HepG2 (cell line): ENCODE data around the gene ITGA7. TPM values are rescaled to one million over a fixed set of nuclear protein-coding genes. Genes with fewer than 3 reads are reported as not detected.

Experiments used
- CENPX ChIP-seq: sonication (generic); formaldehyde crosslinking; IDR thresholded peaks from 2 replicates; pipeline ENCODE4 v1.9.0; 2021; ENCODE audit warnings: mild to moderate bottlenecking, missing genetic modification reagents, moderate library complexity
- GPBP1L1 ChIP-seq: sonication (generic); formaldehyde crosslinking; IDR thresholded peaks from 2 replicates; pipeline ENCODE4 v1.5.0; 2020; ENCODE audit warnings: mild to moderate bottlenecking, missing genetic modification reagents
- HNF4A ChIP-seq: sonication (generic); formaldehyde crosslinking; IDR thresholded peaks from 2 replicates; pipeline ENCODE4 v1.4.0; 2020; ENCODE audit warnings: missing genetic modification reagents
- HNRNPH1 ChIP-seq: fragments of 200-400 bp; formaldehyde crosslinking; optimal IDR thresholded peaks from 2 replicates; pipeline ENCODE3; 2017; ENCODE audit warnings: mild to moderate bottlenecking, low read depth, low read length
- HOXA9 ChIP-seq: sonication (generic); formaldehyde crosslinking; IDR thresholded peaks from 2 replicates; pipeline ENCODE4 v1.8.1; 2022; ENCODE audit warnings: missing genetic modification reagents, mild to moderate bottlenecking, moderate library complexity, borderline replicate concordance
- ISX ChIP-seq: sonication (generic); formaldehyde crosslinking; conservative IDR thresholded peaks from 2 replicates; pipeline ENCODE4 v1.5.0; 2020; ENCODE audit warnings: missing genetic modification reagents
- MTF2 ChIP-seq: sonication (generic); formaldehyde crosslinking; IDR thresholded peaks from 2 replicates; pipeline ENCODE4 v1.5.0; 2020; ENCODE audit warnings: missing genetic modification reagents, borderline replicate concordance
- NCOA2 ChIP-seq: sonication (generic); formaldehyde crosslinking; IDR thresholded peaks from 2 replicates; pipeline ENCODE4 v1.8.0; 2022; ENCODE audit warnings: inconsistent platforms
- NFYB ChIP-seq: sonication (generic); formaldehyde crosslinking; IDR thresholded peaks from 2 replicates; pipeline ENCODE4 v1.4.0; 2020; ENCODE audit warnings: missing genetic modification reagents
- POLR2A ChIP-seq, 2 experiments: IDR thresholded peaks; 2 replicates each; pipeline ENCODE4 v1.6.1; 2011; ENCODE audit warnings: low read depth in 2 of 2, low read length in 2 of 2, mild to moderate bottlenecking in 1 of 2, moderate library complexity in 1 of 2; ENCODE audit not compliant: insufficient read depth in 1 of 2
- RBAK ChIP-seq: sonication (generic); formaldehyde crosslinking; IDR thresholded peaks from 2 replicates; pipeline ENCODE4 v1.5.1; 2020; ENCODE audit warnings: mild to moderate bottlenecking, missing genetic modification reagents
- SKI ChIP-seq: fragments of 450-650 bp; IDR thresholded peaks from one replicate; pipeline ENCODE4 v1.6.1; 2018; ENCODE audit warnings: mild to moderate bottlenecking; ENCODE audit not compliant: partially characterized antibody
- SMARCE1 ChIP-seq: fragments of 450-650 bp; IDR thresholded peaks from 2 replicates; pipeline ENCODE4 v1.6.1; 2017; ENCODE audit warnings: borderline replicate concordance
- THAP9 ChIP-seq: sonication (generic); formaldehyde crosslinking; IDR thresholded peaks from 2 replicates; pipeline ENCODE4; 2020; ENCODE audit warnings: missing genetic modification reagents, mild to moderate bottlenecking, borderline replicate concordance
- ZBTB7B ChIP-seq: sonication (generic); formaldehyde crosslinking; IDR thresholded peaks from 2 replicates; pipeline ENCODE4 v1.4.0; 2020; ENCODE audit warnings: missing genetic modification reagents
- ZFP37 ChIP-seq: sonication (generic); formaldehyde crosslinking; IDR thresholded peaks from 2 replicates; pipeline ENCODE4 v1.4.0; 2020; ENCODE audit warnings: missing genetic modification reagents, borderline replicate concordance
- ZNF382 ChIP-seq: sonication (generic); formaldehyde crosslinking; IDR thresholded peaks from 2 replicates; pipeline ENCODE4 v1.5.0; 2020; ENCODE audit warnings: missing genetic modification reagents, mild to moderate bottlenecking, borderline replicate concordance
- ZNF530 ChIP-seq: sonication (generic); formaldehyde crosslinking; IDR thresholded peaks from 2 replicates; pipeline ENCODE4 v1.5.0; 2020; ENCODE audit warnings: low read depth, mild to moderate bottlenecking, missing genetic modification reagents
- ZNF616 ChIP-seq: sonication (generic); formaldehyde crosslinking; IDR thresholded peaks from 2 replicates; pipeline ENCODE4 v1.5.0; 2020; ENCODE audit warnings: low read depth, mild to moderate bottlenecking, missing genetic modification reagents
- ZNF776 ChIP-seq: sonication (generic); formaldehyde crosslinking; IDR thresholded peaks from 2 replicates; pipeline ENCODE4 v1.4.0; 2020; ENCODE audit warnings: mild to moderate bottlenecking, missing genetic modification reagents
- ZSCAN30 ChIP-seq: sonication (generic); formaldehyde crosslinking; IDR thresholded peaks from 2 replicates; pipeline ENCODE4 v1.5.0; 2020; ENCODE audit warnings: mild to moderate bottlenecking, missing genetic modification reagents
- ZSCAN9 ChIP-seq: IDR thresholded peaks from 2 replicates; pipeline ENCODE4 v1.6.1; 2016; ENCODE audit warnings: borderline replicate concordance
- polyA plus RNA-seq, 8 experiments: library from polyadenylated mRNA; depleted of rRNA in 3 of 8; stranded (reverse) in 7 of 8; unstranded in 1 of 8; fragments of >200 nt; fragmentation: Illumina TruSeq in 4 of 8; extraction: Trizol in 4 of 8; gene quantifications; 2 replicates each; pipeline versions ENCODE4 v1.2.1 to v1.2.3, GENCODE V29; 2011 to 2016; ENCODE audit warnings: low read depth in 4 of 8, missing spikeins in 1 of 8, mixed read lengths in 1 of 8; ENCODE audit not compliant: insufficient read depth in 1 of 8
- total RNA-seq, 5 experiments: library from RNA; depleted of rRNA; stranded (reverse); fragments of >200 nt; fragmentation: Illumina TruSeq; extraction: Trizol; gene quantifications; 2 replicates each; pipeline ENCODE4 v1.2.3, GENCODE V29; 2016; ENCODE audit warnings: low read depth in 1 of 5
- TF ChIP-seq, protein P1 (sequence below): sonication (generic); formaldehyde crosslinking; IDR thresholded peaks from 2 replicates; pipeline ENCODE4 v1.5.0; 2020; ENCODE audit warnings: missing genetic modification reagents
- TF ChIP-seq, protein P2 (sequence below): sonication (generic); formaldehyde crosslinking; conservative IDR thresholded peaks from 2 replicates; pipeline ENCODE4 v1.4.0; 2020; ENCODE audit warnings: missing genetic modification reagents

Gene ITGA7
- total and polyA plus RNA-seq, 2 of the 13 experiments (the other 11 are each of a cell fraction or from before 2014, with no cell fraction given), result 0.65 to 0.75 TPM

DNA sequence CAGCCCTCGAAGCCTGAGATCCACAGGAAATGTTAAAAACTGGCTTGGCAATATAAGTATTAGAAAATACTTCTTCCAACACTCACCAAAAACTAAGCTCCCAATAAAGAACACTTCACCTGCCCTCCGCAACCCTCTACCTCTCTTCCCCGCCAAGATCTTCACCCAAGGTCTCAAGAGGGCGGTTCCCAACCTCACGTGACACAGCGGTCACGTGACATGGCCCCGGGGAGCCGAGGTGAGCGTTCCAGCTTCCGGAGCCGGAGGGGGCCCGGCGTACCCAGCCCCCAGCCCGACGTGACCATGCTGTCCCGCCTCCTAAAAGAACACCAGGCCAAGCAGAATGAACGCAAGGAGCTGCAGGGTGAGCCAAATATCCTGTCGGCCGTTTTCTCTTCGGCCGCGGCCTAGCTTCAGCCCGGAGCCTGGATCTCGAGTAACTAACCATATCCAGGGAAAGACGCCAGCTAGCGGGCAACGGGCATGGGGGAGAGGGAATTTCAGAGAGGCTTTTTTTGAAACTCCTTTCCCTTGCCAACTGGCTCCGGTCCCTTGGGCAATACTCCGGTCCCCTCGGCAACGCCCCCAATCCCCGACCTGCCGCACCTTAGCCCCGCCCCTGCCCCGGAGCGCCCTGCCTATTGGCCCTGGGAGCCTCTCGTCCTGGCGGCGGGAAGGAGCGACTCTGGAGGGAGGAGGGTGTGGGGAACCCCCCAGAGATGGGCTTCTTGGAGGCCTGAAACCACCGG, 8.3 kb upstream of the ITGA7 start, which contains the start of gene BLOC1S1 (continued):
- TF ChIP-seq GPBP1L1 (CRISPR knock-in tag) (no peak), POLR2A (IDR thresholded peaks at IDR 0.05; ENCODE audit: insufficient read depth in 1 of 2, low read depth in 2 of 2, low read length in 2 of 2) (peak; percentile 55 to 60), ZFP37 (CRISPR knock-in tag) (no peak), ZNF530 (CRISPR knock-in tag) (no peak), ZNF776 (CRISPR knock-in tag) (no peak; the same call in 1 of the 2 replicates), MTF2 (CRISPR knock-in tag) (no peak), SKI (peak; percentile 32), CENPX (no peak), NCOA2 (peak; percentile 55), ZNF616 (0 out of 2 replicates have a peak, but pooled peaks have one; percentile 23), HNRNPH1 (no peak), SMARCE1 (no peak), RBAK (CRISPR knock-in tag) (no peak), ZNF382 (CRISPR knock-in tag) (no peak), ISX (CRISPR knock-in tag) (no peak), THAP9 (peak; percentile 36; the same call in 1 of the 2 replicates), ZSCAN30 (CRISPR knock-in tag) (no peak), NFYB (no peak), ZBTB7B (peak; percentile 68), HNF4A (CRISPR knock-in tag) (peak; percentile 27; the same call in 1 of the 2 replicates), HOXA9 (peak; percentile 75; the same call in 1 of the 2 replicates), ZSCAN9 (CRISPR knock-in tag) (no peak)
- TF ChIP-seq, protein P1, sequence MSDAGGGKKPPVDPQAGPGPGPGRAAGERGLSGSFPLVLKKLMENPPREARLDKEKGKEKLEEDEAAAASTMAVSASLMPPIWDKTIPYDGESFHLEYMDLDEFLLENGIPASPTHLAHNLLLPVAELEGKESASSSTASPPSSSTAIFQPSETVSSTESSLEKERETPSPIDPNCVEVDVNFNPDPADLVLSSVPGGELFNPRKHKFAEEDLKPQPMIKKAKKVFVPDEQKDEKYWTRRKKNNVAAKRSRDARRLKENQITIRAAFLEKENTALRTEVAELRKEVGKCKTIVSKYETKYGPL, result no peak
- TF ChIP-seq, protein P2, sequence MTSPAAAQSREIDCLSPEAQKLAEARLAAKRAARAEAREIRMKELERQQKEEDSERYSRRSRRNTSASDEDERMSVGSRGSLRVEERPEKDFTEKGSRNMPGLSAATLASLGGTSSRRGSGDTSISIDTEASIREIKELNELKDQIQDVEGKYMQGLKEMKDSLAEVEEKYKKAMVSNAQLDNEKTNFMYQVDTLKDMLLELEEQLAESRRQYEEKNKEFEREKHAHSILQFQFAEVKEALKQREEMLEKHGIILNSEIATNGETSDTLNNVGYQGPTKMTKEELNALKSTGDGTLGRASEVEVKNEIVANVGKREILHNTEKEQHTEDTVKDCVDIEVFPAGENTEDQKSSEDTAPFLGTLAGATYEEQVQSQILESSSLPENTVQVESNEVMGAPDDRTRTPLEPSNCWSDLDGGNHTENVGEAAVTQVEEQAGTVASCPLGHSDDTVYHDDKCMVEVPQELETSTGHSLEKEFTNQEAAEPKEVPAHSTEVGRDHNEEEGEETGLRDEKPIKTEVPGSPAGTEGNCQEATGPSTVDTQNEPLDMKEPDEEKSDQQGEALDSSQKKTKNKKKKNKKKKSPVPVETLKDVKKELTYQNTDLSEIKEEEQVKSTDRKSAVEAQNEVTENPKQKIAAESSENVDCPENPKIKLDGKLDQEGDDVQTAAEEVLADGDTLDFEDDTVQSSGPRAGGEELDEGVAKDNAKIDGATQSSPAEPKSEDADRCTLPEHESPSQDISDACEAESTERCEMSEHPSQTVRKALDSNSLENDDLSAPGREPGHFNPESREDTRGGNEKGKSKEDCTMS (CRISPR knock-in tag), result peak; percentile 49; the same call in 1 of the 2 replicates
